ENCODE results near the gene DDX54. TPM values are rescaled to one million over a fixed set of nuclear protein-coding genes. Genes with fewer than 3 reads are reported as not detected.

The DDX54 gene
- total RNA-seq, 2 donors from 2014 or later, result 68.1 to 69.0 TPM

GRCh38 chr12:113145720-113146551, 39.3 kb downstream of the DDX54 start:
- H3K4me3 ChIP-seq (ENCODE audit: low read length), result no peak overlapping the region
- Mint-ChIP-seq H3K27ac (no peak overlapping the region), H3K27me3 (ENCODE audit: insufficient read depth) (peaks cover 20% of the 10 kb centered on the region), H3K36me3 (ENCODE audit: low read depth) (no peaks in the 10 kb centered on the region), H3K9me3 (peaks cover 10% of the 10 kb centered on the region), H3K4me3 (no peak overlapping the region), H3K4me1 (peaks cover 5% of the 10 kb centered on the region)
- WGBS, 2 experiments (ENCODE audit: insufficient coverage in 1 of 2, insufficient read length in 1 of 2), result 70 to 88% methylated on average over 5 to 12 of the region's 12 CpGs
- no peak overlapping the region for H3K9ac ChIP-seq (ENCODE audit: extremely low read depth, low read length, poor library complexity, severe bottlenecking)
- H3K27me3 ChIP-seq (ENCODE audit: control insufficient read depth, insufficient read depth, low read length, poor library complexity, severe bottlenecking), result peaks cover 10% of the 10 kb centered on the region
- DNase-seq, result no peak
- TF ChIP-seq CTCF (conservative IDR thresholded peaks at IDR 0.05), result no peak
- H3K9me3 ChIP-seq (ENCODE audit: control insufficient read depth, low read length), result peaks cover 5% of the 10 kb centered on the region
- no peak overlapping the region for H3K27ac ChIP-seq (ENCODE audit: low read depth, low read length)
- H3K4me1 ChIP-seq (ENCODE audit: control insufficient read depth, insufficient read depth, low read length), result peaks cover 2% of the 10 kb centered on the region
- H3K36me3 ChIP-seq (ENCODE audit: control insufficient read depth, insufficient read depth, low read length), result no peaks in the 10 kb centered on the region

GRCh38 chr12:113144806-113145205, 40.5 kb downstream of the DDX54 start:
- Histone ChIP-seq H3K4me3 (ENCODE audit: low read length) (no peak overlapping the region), H3K27me3 (ENCODE audit: control insufficient read depth, insufficient read depth, low read length, poor library complexity, severe bottlenecking) (peaks cover under 1% of the 10 kb centered on the region), H3K36me3 (ENCODE audit: control insufficient read depth, insufficient read depth, low read length) (no peaks in the 10 kb centered on the region), H3K9ac (ENCODE audit: extremely low read depth, low read length, poor library complexity, severe bottlenecking) (no peak overlapping the region), H3K27ac (ENCODE audit: low read depth, low read length) (no peak overlapping the region), H3K4me1 (ENCODE audit: control insufficient read depth, insufficient read depth, low read length) (peaks cover 2% of the 10 kb centered on the region), H3K9me3 (ENCODE audit: control insufficient read depth, low read length) (peaks cover 5% of the 10 kb centered on the region)
- Mint-ChIP-seq H3K4me3 (no peak overlapping the region), H3K4me1 (peaks cover 3% of the 10 kb centered on the region), H3K27me3 (ENCODE audit: insufficient read depth) (peaks cover 10% of the 10 kb centered on the region), H3K27ac (no peak overlapping the region), H3K9me3 (peaks cover 10% of the 10 kb centered on the region), H3K36me3 (ENCODE audit: low read depth) (no peaks in the 10 kb centered on the region)
- no peak for TF ChIP-seq CTCF (conservative IDR thresholded peaks at IDR 0.05)
- WGBS, 2 experiments (ENCODE audit: insufficient coverage in 1 of 2, insufficient read length in 1 of 2), result 84 to 100% methylated on average over 2 to 5 of the region's 5 CpGs
- DNase-seq, result no peak

- Histone ChIP-seq H3K9me3 (ENCODE audit: control insufficient read depth, low read length) (peaks cover 5% of the 10 kb centered on the region), H3K36me3 (ENCODE audit: control insufficient read depth, insufficient read depth, low read length) (no peaks in the 10 kb centered on the region), H3K27me3 (ENCODE audit: control insufficient read depth, insufficient read depth, low read length, poor library complexity, severe bottlenecking) (no peaks in the 10 kb centered on the region), H3K27ac (ENCODE audit: low read depth, low read length) (no peak overlapping the region), H3K9ac (ENCODE audit: extremely low read depth, low read length, poor library complexity, severe bottlenecking) (no peak overlapping the region), H3K4me1 (ENCODE audit: control insufficient read depth, insufficient read depth, low read length) (no peaks in the 10 kb centered on the region), H3K4me3 (ENCODE audit: low read length) (no peak overlapping the region)
- no peaks in the 10 kb centered on the region for H3K4me1 Mint-ChIP-seq
- peaks cover 10% of the 10 kb centered on the region for H3K9me3 Mint-ChIP-seq
- WGBS, 2 experiments (ENCODE audit: insufficient coverage in 1 of 2, insufficient read length in 1 of 2), result 90 to 95% methylated on average over 5 to 7 of the region's 8 CpGs
- no peaks in the 10 kb centered on the region for H3K36me3 Mint-ChIP-seq (ENCODE audit: low read depth)
- H3K4me3 Mint-ChIP-seq, result no peak overlapping the region
- H3K27ac Mint-ChIP-seq, result no peak overlapping the region
- no peak for DNase-seq
- TF ChIP-seq CTCF (conservative IDR thresholded peaks at IDR 0.05), result no peak
- peaks cover 8% of the 10 kb centered on the region for H3K27me3 Mint-ChIP-seq (ENCODE audit: insufficient read depth)
These were observed 41.3 kb downstream of the DDX54 start for GRCh38 chr12:113143959-113144358.

Data from endodermal cell (in vitro differentiated cells).